SK-N-SH (cell line): ENCODE results near the gene TNFRSF11A. TPM values are rescaled to one million over a fixed set of nuclear protein-coding genes. Genes with fewer than 3 reads are reported as not detected.

ENCODE experiments used
- CTCF ChIA-PET: fragments of 300-600, 350-600 bp; formaldehyde crosslinking; extraction: SDS; loops from one replicate; lab custom pipeline; 2021; lab: Yijun Ruan, JAX
- POLR2A ChIA-PET: fragments of 350-600 bp; sonication (Branson Sonifier 250); formaldehyde crosslinking; extraction: SDS; loops from one replicate; lab custom pipeline; 2020; ENCODE audit warnings: antibody characterized with exemption, inconsistent platforms; lab: Yijun Ruan, JAX
- DNase-seq: peaks from one replicate; pipeline ENCODE4 v3.0.0; 2012
- H2AFZ ChIP-seq: fragments of 200-600 bp; sonication (generic); 2 replicates; pipeline ENCODE4 v1.8.1; 2016; ENCODE audit warnings: antibody characterized with exemption, mild to moderate bottlenecking, low read depth
- H3F3A ChIP-seq: fragments of 200-600 bp; sonication (generic); replicated peaks from 2 replicates; pipeline ENCODE3; 2016; ENCODE audit warnings: antibody characterized with exemption, mild to moderate bottlenecking; ENCODE audit not compliant: insufficient read depth
- H3K27ac ChIP-seq, 2 experiments: fragments of 200-500 bp in 1 of 2; fragments of 200-600 bp in 1 of 2; sonication (Bioruptor generic) in 1 of 2; sonication (generic), shearing (Covaris generic) in 1 of 2; 2 replicates each; pipeline versions ENCODE4 v1.5.1 to v1.6.1; 2014 to 2016; ENCODE audit warnings: low read depth in 2 of 2, inconsistent platforms in 1 of 2, low read length in 1 of 2, mild to moderate bottlenecking in 1 of 2, mixed read lengths in 1 of 2
- H3K27me3 ChIP-seq: fragments of 200-600 bp; sonication (generic), shearing (Covaris generic); 2 replicates; pipeline ENCODE4 v1.6.1; 2016; ENCODE audit warnings: mixed run types; ENCODE audit not compliant: insufficient read depth
- H3K36me3 ChIP-seq, 2 experiments: fragments of 200-500 bp in 1 of 2; fragments of 200-600 bp in 1 of 2; sonication (Bioruptor generic) in 1 of 2; sonication (generic) in 1 of 2; replicated peaks in 1 of 2; 2 replicates each; pipeline versions ENCODE3 to v1.5.1; 2014 to 2016; ENCODE audit warnings: low read length in 1 of 2, mild to moderate bottlenecking in 1 of 2; ENCODE audit not compliant: insufficient read depth in 2 of 2, control insufficient read depth in 1 of 2
- H3K4me1 ChIP-seq, 2 experiments: fragments of 200-500 bp in 1 of 2; fragments of 200-600 bp in 1 of 2; sonication (Bioruptor generic) in 1 of 2; sonication (generic), shearing (Covaris generic) in 1 of 2; 2 replicates each; pipeline versions ENCODE4 v1.5.1 to v1.6.1; 2014 to 2016; ENCODE audit warnings: low read depth in 1 of 2, low read length in 1 of 2, mixed run types in 1 of 2; ENCODE audit not compliant: insufficient read depth in 2 of 2, control insufficient read depth in 1 of 2
- H3K4me2 ChIP-seq: fragments of 200-600 bp; sonication (generic), shearing (Covaris generic); 2 replicates; pipeline ENCODE4 v1.6.1; 2017; ENCODE audit warnings: mixed run types
- H3K4me3 ChIP-seq, 2 experiments: fragments of 200-500 bp in 1 of 2; fragments of 200-600 bp in 1 of 2; sonication (Bioruptor generic) in 1 of 2; sonication (generic), shearing (Covaris generic) in 1 of 2; 2 replicates each; pipeline versions ENCODE4 v1.5.1 to v1.8.1; 2014 to 2016; ENCODE audit warnings: low read depth in 2 of 2, inconsistent platforms in 1 of 2, low read length in 1 of 2, mild to moderate bottlenecking in 1 of 2, mixed read lengths in 1 of 2, moderate library complexity in 1 of 2
- H3K79me2 ChIP-seq: fragments of 200-600 bp; sonication (generic); 2 replicates; pipeline ENCODE4 v1.8.1; 2017; ENCODE audit warnings: mild to moderate bottlenecking; ENCODE audit not compliant: insufficient read depth
- H3K9ac ChIP-seq: fragments of 200-600 bp; sonication (generic); 2 replicates; pipeline ENCODE4 v1.6.1; 2017; ENCODE audit warnings: mixed run types
- H3K9me2 ChIP-seq: fragments of 200-600 bp; sonication (generic); 2 replicates; pipeline ENCODE4 v1.6.1; 2017; ENCODE audit warnings: mixed run types
- H3K9me3 ChIP-seq: fragments of 200-600 bp; sonication (generic); 2 replicates; pipeline ENCODE4 v1.6.1; 2017; ENCODE audit warnings: mixed run types, mild to moderate bottlenecking, moderate library complexity
- H4K20me1 ChIP-seq: fragments of 200-600 bp; sonication (generic); 2 replicates; pipeline ENCODE4 v1.6.1; 2017; ENCODE audit warnings: mild to moderate bottlenecking, mixed run types; ENCODE audit not compliant: insufficient read depth
- EP300 ChIP-seq, 2 experiments: IDR thresholded peaks; 2 replicates each; pipeline versions ENCODE4 v1.4.0 to v1.6.1; 2012; ENCODE audit warnings: borderline replicate concordance in 1 of 2, low read depth in 1 of 2, low read length in 1 of 2
- FOSL2 ChIP-seq: IDR thresholded peaks from 2 replicates; pipeline ENCODE4 v1.4.0; 2012; ENCODE audit warnings: low read depth, mild to moderate bottlenecking, moderate library complexity, borderline replicate concordance
- FOXJ3 ChIP-seq: sonication (generic); formaldehyde crosslinking; IDR thresholded peaks from 2 replicates; pipeline ENCODE4 v1.5.1; 2020; ENCODE audit warnings: mild to moderate bottlenecking, missing genetic modification reagents
- GATA2 ChIP-seq: sonication (generic); formaldehyde crosslinking; IDR thresholded peaks from 2 replicates; pipeline ENCODE4 v1.5.0; 2020; ENCODE audit warnings: mild to moderate bottlenecking, missing genetic modification reagents
- JUND ChIP-seq: IDR thresholded peaks from 2 replicates; pipeline ENCODE4 v1.4.0; 2012
- MEF2A ChIP-seq: IDR thresholded peaks from 2 replicates; pipeline ENCODE4 v1.4.0; 2012; ENCODE audit warnings: low read depth, borderline replicate concordance
- NFIC ChIP-seq: IDR thresholded peaks from 2 replicates; pipeline ENCODE4 v1.4.0; 2012; ENCODE audit warnings: borderline replicate concordance
- NRF1 ChIP-seq: IDR thresholded peaks from 2 replicates; pipeline ENCODE4 v1.6.1; 2012; ENCODE audit warnings: low read depth, mild to moderate bottlenecking, low read length
- RFX5 ChIP-seq: IDR thresholded peaks from 2 replicates; pipeline ENCODE4 v1.6.1; 2012; ENCODE audit warnings: mild to moderate bottlenecking, improper control_type of control experiment, low read length
- RXRA ChIP-seq: IDR thresholded peaks from 2 replicates; pipeline ENCODE4 v1.4.0; 2012; ENCODE audit warnings: low read depth, mild to moderate bottlenecking, borderline replicate concordance
- SMC3 ChIP-seq: IDR thresholded peaks from 2 replicates; pipeline ENCODE4 v1.6.1; 2012; ENCODE audit warnings: low read depth, low read length, improper control_type of control experiment
- TAF1 ChIP-seq: IDR thresholded peaks from 2 replicates; pipeline ENCODE4 v1.6.1; 2012; ENCODE audit warnings: low read depth, mild to moderate bottlenecking, low read length, moderate library complexity, borderline replicate concordance
- TCF12 ChIP-seq: IDR thresholded peaks from 2 replicates; pipeline ENCODE4 v1.4.0; 2012
- TEAD4 ChIP-seq: IDR thresholded peaks from 2 replicates; pipeline ENCODE4 v1.4.0; 2012; ENCODE audit warnings: mild to moderate bottlenecking, borderline replicate concordance; ENCODE audit not compliant: insufficient read depth
- WGBS: methylation state at CpG from one replicate; pipeline ENCODE4 v1.1.6; 2017; ENCODE audit warnings: low lambda C conversion rate; 5-methylcytosine and 5-hydroxymethylcytosine counted together
- polyA plus RNA-seq, 3 experiments: library from polyadenylated mRNA; depleted of rRNA; stranded (reverse); fragments of >200 nt; gene quantifications; 2 replicates each; pipeline ENCODE4 v1.2.3, GENCODE V29; 2012
- TF ChIP-seq, protein P1 (sequence below): fragments of 200-600 bp; sonication (generic); IDR thresholded peaks from 2 replicates; pipeline ENCODE4 v1.6.1; 2017; ENCODE audit warnings: antibody characterized with exemption, mild to moderate bottlenecking, moderate library complexity
- TF ChIP-seq, protein P2 (sequence below): IDR thresholded peaks from 2 replicates; pipeline ENCODE4; 2012
- TF ChIP-seq, protein P3 (sequence below): fragments of 150-350 bp; IDR thresholded peaks from 2 replicates; pipeline ENCODE4 v1.6.1; 2016; ENCODE audit warnings: mild to moderate bottlenecking, low read depth, low read length

Gene TNFRSF11A
- polyA plus RNA-seq, 1 of the 3 experiments (the other 2 are of a cell fraction): 5.1 TPM

DNA sequence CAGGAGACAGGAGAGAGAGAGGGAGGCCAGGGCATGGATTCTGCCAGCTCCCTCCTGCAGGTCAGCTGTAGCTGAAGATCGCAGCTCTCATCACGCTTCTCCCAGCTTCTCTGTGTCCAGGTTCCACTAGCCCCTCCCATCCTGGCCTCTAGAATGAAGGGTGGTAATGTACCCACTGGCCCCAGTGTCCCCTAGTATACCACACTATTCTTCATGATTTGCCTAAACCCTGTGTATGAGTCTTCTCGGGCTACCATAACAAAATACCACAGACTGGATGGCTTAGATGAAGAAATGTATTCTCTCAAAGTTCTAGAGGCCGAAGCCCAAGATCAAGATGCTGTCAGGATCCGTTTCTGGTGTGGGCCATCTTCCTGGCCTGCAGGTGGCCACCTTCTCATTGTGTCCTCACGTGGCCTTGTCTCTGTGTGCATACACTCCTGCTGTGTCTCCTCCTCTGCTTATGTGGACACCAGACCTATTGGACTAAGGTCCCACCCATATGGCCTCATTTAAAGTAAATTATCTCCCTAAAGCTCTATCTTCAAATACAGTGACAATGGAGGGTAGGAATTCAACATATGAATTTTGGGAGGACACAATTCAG is 77.3 kb downstream of the TNFRSF11A start:
- H3K4me2 ChIP-seq: no peak overlapping the region
- 63% methylated on average over 5 of the region's 6 CpGs for WGBS
- no peak overlapping the region for H3K4me3 ChIP-seq
- no peaks in the 10 kb centered on the region for H3K27me3 ChIP-seq
- POLR2A ChIA-PET: no interaction called here
- H3K79me2 ChIP-seq: no peaks in the 10 kb centered on the region
- H3K4me1 ChIP-seq: 0 out of 4 replicates have a peak, but pooled peaks cover 0 to 2% of the 10 kb centered on the region in 2 experiments
- H3K27ac ChIP-seq: no peak overlapping the region
- H4K20me1 ChIP-seq: no peaks in the 10 kb centered on the region
- H3K9me2 ChIP-seq: no peaks in the 10 kb centered on the region
- no peak overlapping the region for H3K9ac ChIP-seq
- TF ChIP-seq RFX5 (no peak), JUND (no peak), NRF1 (no peak), RXRA (no peak), EP300 (IDR thresholded peaks at IDR 0.05; ENCODE audit: borderline replicate concordance in 1 of 2, low read depth in 1 of 2, low read length in 1 of 2) (no peak), MEF2A (no peak), TCF12 (no peak), GATA2 (no peak), SMC3 (no peak), NFIC (no peak), TAF1 (no peak), TEAD4 (no peak), FOSL2 (no peak), FOXJ3 (no peak)
- TF ChIP-seq, protein P1, sequence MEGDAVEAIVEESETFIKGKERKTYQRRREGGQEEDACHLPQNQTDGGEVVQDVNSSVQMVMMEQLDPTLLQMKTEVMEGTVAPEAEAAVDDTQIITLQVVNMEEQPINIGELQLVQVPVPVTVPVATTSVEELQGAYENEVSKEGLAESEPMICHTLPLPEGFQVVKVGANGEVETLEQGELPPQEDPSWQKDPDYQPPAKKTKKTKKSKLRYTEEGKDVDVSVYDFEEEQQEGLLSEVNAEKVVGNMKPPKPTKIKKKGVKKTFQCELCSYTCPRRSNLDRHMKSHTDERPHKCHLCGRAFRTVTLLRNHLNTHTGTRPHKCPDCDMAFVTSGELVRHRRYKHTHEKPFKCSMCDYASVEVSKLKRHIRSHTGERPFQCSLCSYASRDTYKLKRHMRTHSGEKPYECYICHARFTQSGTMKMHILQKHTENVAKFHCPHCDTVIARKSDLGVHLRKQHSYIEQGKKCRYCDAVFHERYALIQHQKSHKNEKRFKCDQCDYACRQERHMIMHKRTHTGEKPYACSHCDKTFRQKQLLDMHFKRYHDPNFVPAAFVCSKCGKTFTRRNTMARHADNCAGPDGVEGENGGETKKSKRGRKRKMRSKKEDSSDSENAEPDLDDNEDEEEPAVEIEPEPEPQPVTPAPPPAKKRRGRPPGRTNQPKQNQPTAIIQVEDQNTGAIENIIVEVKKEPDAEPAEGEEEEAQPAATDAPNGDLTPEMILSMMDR: no peak
- TF ChIP-seq, protein P2, sequence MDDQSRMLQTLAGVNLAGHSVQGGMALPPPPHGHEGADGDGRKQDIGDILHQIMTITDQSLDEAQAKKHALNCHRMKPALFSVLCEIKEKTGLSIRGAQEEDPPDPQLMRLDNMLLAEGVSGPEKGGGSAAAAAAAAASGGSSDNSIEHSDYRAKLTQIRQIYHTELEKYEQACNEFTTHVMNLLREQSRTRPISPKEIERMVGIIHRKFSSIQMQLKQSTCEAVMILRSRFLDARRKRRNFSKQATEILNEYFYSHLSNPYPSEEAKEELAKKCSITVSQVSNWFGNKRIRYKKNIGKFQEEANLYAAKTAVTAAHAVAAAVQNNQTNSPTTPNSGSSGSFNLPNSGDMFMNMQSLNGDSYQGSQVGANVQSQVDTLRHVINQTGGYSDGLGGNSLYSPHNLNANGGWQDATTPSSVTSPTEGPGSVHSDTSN: no peak
- TF ChIP-seq, protein P3, sequence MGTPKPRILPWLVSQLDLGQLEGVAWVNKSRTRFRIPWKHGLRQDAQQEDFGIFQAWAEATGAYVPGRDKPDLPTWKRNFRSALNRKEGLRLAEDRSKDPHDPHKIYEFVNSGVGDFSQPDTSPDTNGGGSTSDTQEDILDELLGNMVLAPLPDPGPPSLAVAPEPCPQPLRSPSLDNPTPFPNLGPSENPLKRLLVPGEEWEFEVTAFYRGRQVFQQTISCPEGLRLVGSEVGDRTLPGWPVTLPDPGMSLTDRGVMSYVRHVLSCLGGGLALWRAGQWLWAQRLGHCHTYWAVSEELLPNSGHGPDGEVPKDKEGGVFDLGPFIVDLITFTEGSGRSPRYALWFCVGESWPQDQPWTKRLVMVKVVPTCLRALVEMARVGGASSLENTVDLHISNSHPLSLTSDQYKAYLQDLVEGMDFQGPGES: no peak
- H3K9me3 ChIP-seq: no peaks in the 10 kb centered on the region
- no peaks in the 10 kb centered on the region for H3F3A ChIP-seq
- no peak for DNase-seq
- CTCF ChIA-PET: interaction anchor here (0.5 to 2.5 kb wide), 3 partner anchors 20 to 271 kb away, joined by 3 to 11 read pairs (median 3); no protein-coding TSS in a partner anchor
- no peaks in the 10 kb centered on the region for H3K36me3 ChIP-seq
- no peak overlapping the region for H2AFZ ChIP-seq
